BJ (cell line): ENCODE data around the gene HRK. TPM values are rescaled to one million over a fixed set of nuclear protein-coding genes. Genes with fewer than 3 reads are reported as not detected.

ENCODE experiments used
- CTCF ChIA-PET: fragments of 350-600 bp; formaldehyde crosslinking; extraction: SDS; loops from one replicate; lab custom pipeline; 2021; ENCODE audit warnings: antibody characterized with exemption, inconsistent platforms; lab: Yijun Ruan, JAX
- POLR2A ChIA-PET: fragments of 300-600 bp; sonication (Branson Sonifier 250); formaldehyde crosslinking; extraction: SDS; loops from one replicate; lab custom pipeline; 2021; ENCODE audit warnings: antibody characterized with exemption; lab: Charles Lee
- DNase-seq: peaks from one replicate; pipeline ENCODE4 v3.0.0-alpha.2; 2011; ENCODE audit warnings: low read depth
- H3K27me3 ChIP-seq: 2 replicates; pipeline ENCODE4 v1.6.0; 2011; ENCODE audit warnings: low read length; ENCODE audit not compliant: control insufficient read depth, insufficient read depth
- H3K36me3 ChIP-seq: 2 replicates; pipeline ENCODE4 v1.5.1; 2011; ENCODE audit warnings: low read length; ENCODE audit not compliant: control insufficient read depth, insufficient read depth
- H3K4me3 ChIP-seq: 2 replicates; pipeline ENCODE4 v1.5.1; 2011; ENCODE audit warnings: low read depth, mild to moderate bottlenecking, control low read depth, low read length
- CTCF ChIP-seq: IDR thresholded peaks from 2 replicates; pipeline ENCODE4 v1.5.1; 2011; ENCODE audit warnings: low read depth, mild to moderate bottlenecking, control low read depth, inconsistent platforms, low read length, moderate library complexity; ENCODE audit not compliant: insufficient read depth
- polyA plus RNA-seq: library from polyadenylated mRNA; depleted of rRNA; stranded (reverse); fragments of >200 nt; gene quantifications from 2 replicates; pipeline ENCODE4 v1.2.3, GENCODE V29; 2011

HRK gene
- polyA plus RNA-seq, 1 experiment, result not detected

GRCh38 chr12:116855744-116856470 is 25.3 kb downstream of the HRK start:
- ChIA-PET POLR2A (no interaction called here), CTCF (no interaction called here)
- H3K27me3 ChIP-seq, result peaks cover 7% of the 10 kb centered on the region
- TF ChIP-seq CTCF, result no peak
- no peaks in the 10 kb centered on the region for H3K36me3 ChIP-seq
- H3K4me3 ChIP-seq, result no peak overlapping the region
- DNase-seq, result no peak

GRCh38 chr12:116853507-116853906 is 27.7 kb downstream of the HRK start:
- ChIA-PET POLR2A (no interaction called here), CTCF (interaction anchor here (0.7 to 1.5 kb wide), 3 partner anchors 10 to 132 kb away, joined by 3 to 4 read pairs (median 4); no protein-coding TSS in a partner anchor)
- H3K36me3 ChIP-seq, result no peaks in the 10 kb centered on the region
- no peak for DNase-seq
- TF ChIP-seq CTCF, result no peak
- H3K4me3 ChIP-seq, result no peak overlapping the region
- H3K27me3 ChIP-seq, result peaks cover 4% of the 10 kb centered on the region

GRCh38 chr12:116852303-116852702 is 28.9 kb downstream of the HRK start:
- ChIA-PET CTCF (no interaction called here), POLR2A (no interaction called here)
- Histone ChIP-seq H3K36me3 (no peaks in the 10 kb centered on the region), H3K4me3 (no peak overlapping the region), H3K27me3 (peaks cover 4% of the 10 kb centered on the region)
- no peak for DNase-seq
- no peak for TF ChIP-seq CTCF

- POLR2A ChIA-PET, result no interaction called here
- no peak for DNase-seq
- TF ChIP-seq CTCF, result no peak
- CTCF ChIA-PET, result no interaction called here
- Histone ChIP-seq H3K4me3 (no peak overlapping the region), H3K36me3 (no peaks in the 10 kb centered on the region), H3K27me3 (peaks cover 3% of the 10 kb centered on the region)
Observed at GRCh38 chr12:116849216-116849615, 32.0 kb downstream of the HRK start.

- no peak for TF ChIP-seq CTCF
- CTCF ChIA-PET, result interaction anchor here (1.0 kb wide), 1 partner anchor 20 kb away, joined by 3 read pairs; no protein-coding TSS in a partner anchor
- DNase-seq, result no peak
- no peaks in the 10 kb centered on the region for H3K36me3 ChIP-seq
- no peaks in the 10 kb centered on the region for H3K27me3 ChIP-seq
- POLR2A ChIA-PET, result no interaction called here
- H3K4me3 ChIP-seq, result no peak overlapping the region
Observed at GRCh38 chr12:116843085-116843484, 38.2 kb downstream of the HRK start.
